Forelimb muscle (tissue), 1 donor: ENCODE data around the gene GTF3C4. TPM values are rescaled to one million over a fixed set of nuclear protein-coding genes. Genes with fewer than 3 reads are reported as not detected.

Source experiments
- DNase-seq: peaks from one replicate; pipeline ENCODE4 v3.0.0-alpha.2; 2013; ENCODE audit warnings: low read depth
- polyA plus RNA-seq: library from polyadenylated mRNA; unstranded; fragments of 120-200 nt; gene quantifications from one replicate; pipeline ENCODE4 v1.2.1, GENCODE V29; 2013; ENCODE audit not compliant: insufficient read length

GTF3C4 gene, protein sequence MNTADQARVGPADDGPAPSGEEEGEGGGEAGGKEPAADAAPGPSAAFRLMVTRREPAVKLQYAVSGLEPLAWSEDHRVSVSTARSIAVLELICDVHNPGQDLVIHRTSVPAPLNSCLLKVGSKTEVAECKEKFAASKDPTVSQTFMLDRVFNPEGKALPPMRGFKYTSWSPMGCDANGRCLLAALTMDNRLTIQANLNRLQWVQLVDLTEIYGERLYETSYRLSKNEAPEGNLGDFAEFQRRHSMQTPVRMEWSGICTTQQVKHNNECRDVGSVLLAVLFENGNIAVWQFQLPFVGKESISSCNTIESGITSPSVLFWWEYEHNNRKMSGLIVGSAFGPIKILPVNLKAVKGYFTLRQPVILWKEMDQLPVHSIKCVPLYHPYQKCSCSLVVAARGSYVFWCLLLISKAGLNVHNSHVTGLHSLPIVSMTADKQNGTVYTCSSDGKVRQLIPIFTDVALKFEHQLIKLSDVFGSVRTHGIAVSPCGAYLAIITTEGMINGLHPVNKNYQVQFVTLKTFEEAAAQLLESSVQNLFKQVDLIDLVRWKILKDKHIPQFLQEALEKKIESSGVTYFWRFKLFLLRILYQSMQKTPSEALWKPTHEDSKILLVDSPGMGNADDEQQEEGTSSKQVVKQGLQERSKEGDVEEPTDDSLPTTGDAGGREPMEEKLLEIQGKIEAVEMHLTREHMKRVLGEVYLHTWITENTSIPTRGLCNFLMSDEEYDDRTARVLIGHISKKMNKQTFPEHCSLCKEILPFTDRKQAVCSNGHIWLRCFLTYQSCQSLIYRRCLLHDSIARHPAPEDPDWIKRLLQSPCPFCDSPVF
- polyA plus RNA-seq, result 13.2 TPM

GRCh38 chr9:132670457-132671391, at the start of gene GTF3C4:
GTF3C4 (plus strand) TSS chr9:132670464; CDS start chr9:132670599, 135 bp downstream.
- DNase-seq, result no peak

DNA sequence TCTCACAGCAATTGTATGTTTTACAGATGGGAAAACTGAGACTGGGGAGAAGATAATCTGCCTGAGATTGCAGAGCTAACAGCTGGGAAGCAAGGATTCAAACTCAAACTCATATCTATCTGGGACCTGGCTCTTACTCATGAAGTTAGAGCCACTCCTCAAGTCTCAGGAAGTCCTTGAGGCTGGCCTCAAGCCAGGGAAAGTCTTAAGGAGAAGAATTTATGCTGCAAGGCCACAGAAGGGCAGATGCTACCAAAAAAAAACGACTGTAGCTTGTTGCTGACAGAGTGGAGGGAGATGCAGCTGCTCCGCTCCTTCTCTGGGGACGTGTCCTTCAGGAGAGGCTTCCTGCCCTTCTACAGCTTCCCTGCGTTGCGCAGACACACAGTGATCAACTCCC, 48.1 kb upstream of the GTF3C4 start:
- no peak for DNase-seq

GRCh38 chr9:132626285-132626684, 44.0 kb upstream of the GTF3C4 start:
- no peak for DNase-seq

GRCh38 chr9:132627106-132627505, 43.2 kb upstream of the GTF3C4 start:
- no peak for DNase-seq

GRCh38 chr9:132627594-132627993, 42.7 kb upstream of the GTF3C4 start:
- DNase-seq, result no peak

DNA sequence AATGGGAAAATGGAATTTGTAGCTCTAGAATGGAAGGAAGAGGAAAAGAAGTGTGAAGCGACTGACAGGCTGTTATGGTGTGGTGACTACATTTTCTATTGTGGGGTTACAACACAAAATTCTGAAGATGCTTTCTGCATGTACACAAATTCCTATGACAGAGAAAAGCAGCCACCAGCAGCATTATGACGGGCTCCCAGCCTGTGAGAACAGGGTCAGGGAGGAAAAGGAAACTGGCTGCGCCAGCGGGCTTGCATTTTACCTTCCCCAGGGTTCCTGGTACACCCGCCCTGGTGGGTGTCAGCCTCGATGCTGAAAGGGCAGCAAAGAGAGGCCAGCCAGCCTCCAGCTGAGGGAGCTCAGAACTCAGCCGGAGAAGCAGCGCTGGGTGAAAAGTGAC, 41.5 kb upstream of the GTF3C4 start:
- no peak for DNase-seq

GRCh38 chr9:132630116-132630515, 40.1 kb upstream of the GTF3C4 start:
- no peak for DNase-seq

DNA sequence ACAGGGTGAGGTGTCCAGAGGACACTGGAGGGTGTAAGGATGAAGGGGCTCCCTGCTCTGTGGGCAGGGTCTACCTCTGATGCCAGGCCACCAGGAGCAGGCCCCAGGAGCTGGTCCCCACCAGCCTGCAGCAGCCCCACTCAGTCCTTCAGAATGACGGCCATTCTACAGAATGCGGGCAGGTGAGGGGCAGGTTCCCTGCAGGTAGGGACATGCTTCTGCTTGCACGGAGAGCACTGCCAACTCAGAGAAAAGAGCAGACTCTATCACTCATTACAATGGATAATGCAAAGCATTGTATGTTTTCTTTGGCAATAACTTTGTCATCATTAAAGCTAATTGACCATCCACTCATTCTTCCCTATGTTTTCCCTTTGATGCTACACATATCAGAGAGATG, 39.5 kb upstream of the GTF3C4 start:
- DNase-seq, result no peak

- DNase-seq, result no peak
Measured at GRCh38 chr9:132631280-132631679, 39.0 kb upstream of the GTF3C4 start.

DNA sequence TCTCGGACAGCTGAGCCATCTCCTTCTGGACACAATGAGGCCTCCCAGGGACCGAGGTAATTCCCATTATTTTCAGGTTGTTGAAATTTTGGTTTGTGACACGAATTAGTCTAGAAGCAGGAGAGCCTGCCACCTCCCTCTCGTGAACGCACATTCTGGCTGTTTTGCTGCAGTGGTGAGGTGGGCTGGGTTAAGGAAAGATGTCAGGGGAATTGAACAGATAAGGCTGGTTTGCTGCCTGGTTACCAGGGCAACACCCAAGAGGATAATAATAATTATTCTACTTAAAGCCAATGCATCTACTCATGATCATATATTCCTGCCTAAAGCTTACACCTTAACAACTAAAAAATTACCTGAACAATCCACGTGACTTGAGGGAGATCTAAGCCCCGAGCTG, 38.6 kb upstream of the GTF3C4 start:
- DNase-seq, result no peak

- no peak for DNase-seq
Measured at GRCh38 chr9:132632413-132633129, 37.7 kb upstream of the GTF3C4 start.

DNA sequence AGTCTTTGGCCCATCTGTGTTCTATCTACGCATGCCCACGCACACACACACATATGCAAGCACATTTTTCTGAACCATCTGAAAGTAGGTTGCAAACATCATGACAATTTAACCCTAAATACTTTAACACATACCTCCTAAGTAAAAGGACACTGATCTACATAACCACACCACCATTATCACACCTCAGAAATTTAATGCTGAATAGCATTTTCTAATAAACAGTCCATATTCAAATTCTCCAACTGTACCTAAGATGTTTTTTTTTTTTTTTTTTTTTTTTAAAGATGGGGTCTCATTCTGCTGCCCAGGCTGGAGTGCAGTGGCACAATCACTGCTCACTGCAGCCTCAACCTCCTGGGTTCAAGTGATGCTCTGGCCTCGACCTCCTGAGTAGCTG, 35.9 kb upstream of the GTF3C4 start:
- no peak for DNase-seq

DNA sequence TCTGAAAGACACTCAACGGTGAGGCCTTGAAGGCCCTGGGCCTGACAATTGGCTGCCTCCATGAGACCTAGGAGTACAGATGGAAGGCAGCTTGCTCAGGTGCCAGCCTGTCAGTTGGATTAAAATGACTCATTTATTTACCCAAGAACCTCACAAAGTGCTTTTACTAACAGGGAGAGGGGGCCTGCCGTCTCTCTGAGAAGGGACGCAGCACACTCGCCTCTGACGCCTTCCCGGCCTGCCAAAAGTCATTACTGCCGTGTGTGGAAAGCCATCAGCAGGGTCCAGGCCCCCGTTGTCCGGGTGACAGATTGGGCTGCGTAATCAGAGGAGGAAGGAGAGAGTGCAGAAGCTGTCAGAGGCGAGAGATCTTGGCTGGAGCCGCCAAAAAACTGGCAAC, 32.9 kb upstream of the GTF3C4 start:
- DNase-seq, result no peak

DNA sequence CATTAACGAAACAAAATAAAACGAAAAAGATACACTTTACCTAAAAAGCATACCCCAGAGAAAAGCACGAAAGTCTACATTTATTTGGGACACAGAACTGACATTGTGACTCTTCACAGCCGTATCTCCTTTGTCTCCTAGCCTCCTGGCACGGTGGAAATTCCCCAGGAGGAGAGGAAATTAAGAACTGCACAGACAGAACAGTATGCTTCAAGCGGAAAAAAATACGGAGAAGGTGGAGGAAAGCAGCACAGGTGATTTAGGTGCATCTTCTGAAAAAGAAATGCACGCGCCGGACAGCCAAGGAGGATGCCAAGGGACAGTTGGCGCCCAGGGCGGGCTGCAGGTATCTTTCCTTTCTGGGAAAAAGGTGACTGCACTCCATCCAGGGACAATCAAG, 32.5 kb upstream of the GTF3C4 start:
- DNase-seq, result no peak

DNA sequence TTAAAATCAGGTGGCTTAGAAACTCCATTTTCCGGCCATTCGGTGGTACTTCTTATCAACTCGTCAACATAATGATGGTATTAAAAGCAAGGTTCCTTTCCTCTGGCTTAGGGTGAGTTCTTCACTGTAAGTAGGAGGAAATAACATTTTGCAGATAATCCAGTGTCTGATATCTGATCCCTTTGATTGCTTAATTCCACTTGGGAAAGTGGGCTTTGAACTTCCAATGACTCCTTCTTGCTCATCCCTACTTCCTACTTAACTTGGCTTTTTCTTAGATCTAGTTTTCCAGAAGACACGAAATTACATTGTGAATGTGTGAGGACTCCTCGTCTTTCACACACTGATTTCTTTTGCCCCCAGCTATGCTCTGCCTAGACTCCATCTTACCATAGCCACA, 32.0 kb upstream of the GTF3C4 start:
- no peak for DNase-seq

- no peak for DNase-seq
Measured at GRCh38 chr9:132639322-132639721, 30.9 kb upstream of the GTF3C4 start.

GRCh38 chr9:132641216-132641615, 29.0 kb upstream of the GTF3C4 start:
- no peak for DNase-seq

DNA sequence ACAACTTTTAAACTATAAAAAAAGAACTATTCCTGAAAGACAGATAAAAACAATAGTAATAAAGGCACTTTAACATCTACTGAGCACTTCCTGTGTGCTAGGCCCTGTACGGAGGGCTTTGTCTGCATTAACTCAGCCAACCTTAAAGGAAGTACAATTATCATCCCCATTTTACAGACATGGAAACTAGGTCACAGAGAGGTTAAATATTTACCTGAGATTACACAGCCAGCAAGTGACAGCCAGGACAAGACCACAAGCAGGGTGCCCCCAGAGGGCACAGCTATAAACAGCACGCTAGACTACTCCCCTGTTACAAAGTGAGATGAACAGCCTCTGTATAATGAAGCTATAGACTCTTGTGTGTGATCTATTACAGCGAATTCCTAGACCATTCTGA, 26.0 kb upstream of the GTF3C4 start:
- no peak for DNase-seq

GRCh38 chr9:132645306-132645705, 25.0 kb upstream of the GTF3C4 start:
- DNase-seq, result no peak

- no peak for DNase-seq
Measured at GRCh38 chr9:132645711-132646110, 24.6 kb upstream of the GTF3C4 start.

- no peak for DNase-seq
Measured at GRCh38 chr9:132646726-132647125, 23.5 kb upstream of the GTF3C4 start.
